GF-D8 (cell line): Measurements from ENCODE around the gene DOCK7.
"Not testable (repeated sequence)": the region's sequence is repeated elsewhere in the genome, so short reads cannot be mapped to it uniquely, and the experiment has no call there.

Experiments
- DNase-seq: peaks from one replicate; lab custom pipeline; 2025; lab: John Stamatoyannopoulos, UW

Gene DOCK7

DNA sequence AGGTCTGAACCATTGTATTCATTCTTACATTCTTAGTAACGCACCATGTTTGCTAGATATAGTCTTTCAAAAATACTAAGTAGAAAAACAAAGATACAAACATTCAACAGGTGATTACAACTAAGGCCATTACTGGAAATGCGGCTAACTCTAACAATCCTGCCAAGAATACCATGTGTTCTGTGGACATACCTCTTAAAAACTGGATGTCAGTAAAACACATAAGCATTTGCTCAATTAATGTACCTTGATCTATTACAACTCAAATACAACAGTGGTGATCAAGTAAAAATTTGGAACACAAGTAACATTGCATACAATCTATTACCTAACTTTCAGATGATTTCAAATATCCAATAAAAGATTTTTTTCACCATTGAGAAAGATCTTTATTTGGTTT, 75.4 kb downstream of the DOCK7 start:
- DNase-seq = no peak

DNA sequence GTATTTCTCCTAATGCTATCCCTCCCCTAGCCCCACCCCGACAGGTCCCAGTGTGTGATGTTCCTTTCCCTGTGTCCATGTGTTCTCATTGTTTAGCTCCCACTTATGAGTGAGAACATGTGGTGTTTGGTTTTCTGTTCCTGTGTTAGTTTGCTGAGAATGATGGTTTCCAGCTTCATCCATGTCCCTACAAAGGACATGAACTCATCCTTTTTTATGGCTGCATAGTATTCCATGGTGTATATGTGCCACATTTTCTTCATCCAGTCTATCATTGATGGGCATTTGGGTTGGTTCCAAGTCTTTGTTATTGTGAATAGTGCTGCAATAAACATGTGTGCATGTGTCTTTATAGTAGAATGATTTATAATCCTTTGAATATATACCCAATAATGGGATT, 77.6 kb downstream of the DOCK7 start:
- DNase-seq = not testable (repeated sequence)

DNA sequence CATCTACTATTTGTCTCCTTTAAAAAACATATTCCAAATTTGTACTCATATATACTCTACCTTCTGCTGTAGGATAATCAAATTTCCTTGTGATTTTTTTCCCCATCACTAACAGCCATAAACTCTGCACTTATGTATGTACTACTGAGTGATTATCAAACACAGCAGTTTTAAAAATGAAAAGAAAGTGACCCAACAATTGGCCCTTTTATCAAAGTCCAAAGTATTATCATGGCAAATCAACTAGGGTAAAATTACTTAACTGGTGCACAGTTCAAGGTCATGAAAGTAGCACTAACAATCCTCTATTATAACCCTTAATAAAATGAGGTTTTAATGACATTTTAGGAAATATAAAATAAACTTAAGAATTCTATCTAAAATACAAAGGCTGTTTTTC, 79.3 kb downstream of the DOCK7 start:
- DNase-seq = no peak

DNA sequence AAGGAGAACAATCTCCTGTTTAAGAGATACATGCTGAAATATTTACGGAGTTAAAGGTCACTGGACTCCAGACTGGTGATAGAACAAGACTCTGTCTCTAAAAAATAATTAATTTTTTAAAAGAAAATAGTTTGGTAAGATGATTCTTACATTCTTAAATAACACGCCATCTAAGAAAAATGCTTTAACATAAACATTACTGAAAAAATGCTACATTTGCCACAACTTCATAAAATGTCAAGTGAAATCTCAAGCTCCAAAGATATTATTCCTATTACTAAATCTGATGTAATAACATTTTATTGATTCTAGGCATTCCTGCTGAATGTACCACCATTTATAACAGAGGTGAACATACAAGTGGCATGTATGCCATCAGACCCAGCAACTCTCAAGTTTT, 86.7 kb downstream of the DOCK7 start:
- DNase-seq = no peak

DNA sequence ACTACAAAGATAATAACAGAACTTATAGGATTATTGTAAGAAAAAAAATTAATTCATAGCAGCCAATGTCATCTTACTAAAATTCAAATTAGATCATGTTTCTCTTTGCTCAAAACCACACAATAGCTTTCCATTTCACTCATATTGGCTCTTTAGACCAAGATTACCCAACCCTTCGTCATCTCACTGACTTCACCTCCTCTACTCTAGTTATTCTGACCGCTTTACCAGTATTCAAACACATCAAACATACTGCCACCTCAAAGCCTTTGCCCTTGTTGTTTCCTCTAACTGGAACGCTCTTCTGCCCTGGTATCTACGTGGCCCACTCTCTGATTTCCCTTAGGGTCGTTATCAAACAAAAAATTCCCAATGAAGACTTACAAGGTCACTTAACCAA, 89.1 kb downstream of the DOCK7 start:
- no peak for DNase-seq

DNA sequence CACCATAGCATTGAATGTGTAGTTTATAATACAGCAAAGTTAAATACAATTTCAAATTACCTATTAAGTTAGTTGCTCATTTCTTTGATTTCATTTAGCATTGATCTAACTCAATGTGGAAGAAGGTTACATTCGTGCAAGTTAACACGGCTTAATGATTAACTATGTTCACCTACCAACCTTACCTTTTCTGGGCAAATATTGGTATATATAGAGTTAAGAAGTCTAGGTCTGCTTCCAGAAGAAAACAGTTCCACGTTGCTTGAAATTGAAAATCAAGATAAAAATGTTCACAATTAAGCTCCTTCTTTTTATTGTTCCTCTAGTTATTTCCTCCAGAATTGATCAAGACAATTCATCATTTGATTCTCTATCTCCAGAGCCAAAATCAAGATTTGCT, 90.9 kb downstream of the DOCK7 start, which contains the start of gene ANGPTL3:
Gene ANGPTL3, plus strand, starts transcription at position 240 of the 400 bp plus-strand sequence. Its CDS starts 47 bp downstream, at position 287.
- DNase-seq = no peak

DNA sequence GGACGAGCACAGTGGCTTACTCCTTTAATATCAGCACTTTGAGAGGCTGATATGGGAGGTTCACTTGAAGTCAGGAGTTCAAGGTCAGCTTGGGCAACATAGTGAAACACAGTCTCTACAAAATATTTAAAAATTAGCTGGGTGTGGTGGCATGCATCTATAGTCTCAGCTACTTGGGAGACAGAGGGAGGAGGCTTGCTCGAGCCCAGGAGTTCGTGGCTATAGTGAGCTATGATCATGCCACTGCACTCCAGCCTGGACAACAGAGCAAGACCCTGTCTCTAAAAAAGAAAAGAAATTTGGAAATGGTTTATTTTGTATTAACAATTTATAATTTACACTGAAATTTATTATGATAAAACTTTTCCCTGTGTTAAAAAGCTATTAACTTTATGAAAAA, 92.5 kb downstream of the DOCK7 start:
- DNase-seq = no peak

DNA sequence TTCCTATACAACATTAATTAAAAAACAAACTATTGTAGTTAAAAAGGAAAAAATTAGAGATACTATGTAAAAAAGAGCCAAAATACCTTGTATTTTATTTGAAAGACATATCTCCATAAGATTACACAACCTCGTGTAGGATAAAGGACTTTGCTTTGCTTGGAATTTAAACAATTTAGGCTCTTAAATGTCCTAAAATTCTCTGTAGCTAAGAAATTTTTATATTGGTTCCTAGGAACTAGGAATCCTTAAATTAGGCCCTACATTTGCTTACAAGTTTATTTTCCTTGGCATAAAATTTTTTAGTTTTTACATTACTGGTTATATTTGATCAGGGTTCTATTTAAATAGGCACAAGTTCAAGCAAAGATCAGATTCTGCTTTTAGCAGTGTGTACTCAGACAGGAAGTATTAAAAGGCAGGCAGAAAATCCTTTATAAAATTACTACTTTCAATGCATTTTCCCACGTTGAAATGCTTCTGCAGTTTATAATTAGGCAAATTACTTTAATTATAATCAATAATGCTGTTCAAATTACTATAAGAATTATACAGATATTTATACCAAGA, 94.3 kb downstream of the DOCK7 start:
- no peak for DNase-seq

DNA sequence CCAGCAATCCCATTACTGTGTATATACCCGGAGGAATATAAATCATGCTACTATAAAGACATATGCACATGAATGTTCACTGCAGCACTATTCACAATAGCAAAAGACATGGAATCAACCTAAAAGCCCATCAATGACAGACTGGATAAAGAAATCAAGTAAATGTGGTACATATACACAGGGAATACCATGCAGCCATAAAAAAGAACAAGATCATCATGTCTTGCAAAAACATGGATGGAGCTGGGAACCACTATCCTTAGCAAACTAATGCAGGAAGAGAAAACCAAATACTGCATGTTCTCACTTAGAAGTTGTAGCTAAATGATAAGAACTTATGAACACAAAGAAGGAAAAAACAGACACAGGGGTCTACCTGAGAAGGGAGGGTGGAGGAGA, 97.2 kb downstream of the DOCK7 start:
- no peak for DNase-seq

DNA sequence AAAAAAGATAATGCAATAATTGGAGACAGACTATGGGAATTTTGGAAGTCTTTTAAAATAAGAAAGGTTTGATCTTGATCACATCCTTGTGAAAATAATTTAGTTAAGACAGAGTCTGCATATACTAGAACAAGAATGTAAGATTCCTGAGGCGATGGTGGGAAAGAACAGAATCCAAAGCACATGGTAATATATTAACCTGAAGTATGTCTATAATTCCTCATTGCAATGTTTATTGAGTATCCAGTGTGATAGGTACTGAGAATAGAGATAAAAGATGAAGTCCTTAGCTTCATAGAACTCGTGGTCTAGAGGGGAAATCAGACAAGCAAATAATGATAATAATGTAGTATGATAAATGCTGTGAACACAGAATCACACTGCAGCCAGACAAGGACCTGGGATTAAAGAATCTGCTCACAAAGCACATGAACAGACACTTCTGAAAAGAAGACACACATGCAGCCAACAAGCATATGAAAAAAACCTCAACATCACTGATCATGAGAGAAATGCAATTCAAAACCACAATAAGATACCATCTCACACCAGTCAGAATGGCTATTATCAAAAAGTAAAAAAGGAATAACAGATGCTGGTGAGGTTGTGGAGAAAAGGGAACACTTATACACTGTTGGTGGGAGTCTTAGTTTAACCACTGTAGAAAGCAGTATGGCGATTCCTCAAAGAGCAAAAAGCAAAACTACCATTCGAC, 97.8 kb downstream of the DOCK7 start:
- no peak for DNase-seq

DNA sequence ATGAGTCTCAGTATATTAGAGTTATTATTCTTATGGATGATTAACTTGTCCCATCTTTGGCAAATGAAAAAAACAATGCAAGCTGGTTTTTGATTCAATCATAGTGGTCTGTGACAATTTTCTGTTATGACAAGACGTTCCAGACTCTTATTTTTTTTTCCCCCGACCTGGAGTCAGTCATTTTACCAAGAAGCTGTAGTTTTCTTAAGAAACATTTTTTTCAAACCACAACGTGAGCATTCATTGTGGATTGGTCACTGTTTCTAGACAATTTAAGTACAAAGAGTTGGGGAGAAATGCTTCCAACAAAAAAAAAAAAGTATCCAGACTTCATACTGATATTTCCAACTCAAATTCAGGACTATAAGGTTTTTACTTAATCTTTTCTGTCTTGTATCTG, 98.9 kb downstream of the DOCK7 start:
- DNase-seq = no peak

DNA sequence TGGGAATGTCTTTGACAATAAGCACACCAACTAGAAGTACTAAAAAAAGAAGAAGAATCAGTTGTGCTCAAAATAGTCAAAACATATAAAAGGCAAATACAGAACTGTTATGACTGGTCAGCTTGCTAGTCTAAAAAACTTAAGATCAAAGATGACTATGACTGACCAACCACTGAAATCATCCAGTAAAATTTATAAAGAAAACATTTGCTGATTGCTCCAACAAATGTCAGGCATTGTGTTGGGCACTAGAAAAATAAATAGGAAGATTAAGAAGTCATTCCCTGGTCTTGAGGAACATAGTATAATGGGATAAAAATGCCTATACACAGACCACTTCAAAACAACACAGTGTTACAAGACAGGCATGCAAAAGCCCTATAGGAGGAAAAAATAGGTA, 100.2 kb downstream of the DOCK7 start:
- no peak for DNase-seq

DNA sequence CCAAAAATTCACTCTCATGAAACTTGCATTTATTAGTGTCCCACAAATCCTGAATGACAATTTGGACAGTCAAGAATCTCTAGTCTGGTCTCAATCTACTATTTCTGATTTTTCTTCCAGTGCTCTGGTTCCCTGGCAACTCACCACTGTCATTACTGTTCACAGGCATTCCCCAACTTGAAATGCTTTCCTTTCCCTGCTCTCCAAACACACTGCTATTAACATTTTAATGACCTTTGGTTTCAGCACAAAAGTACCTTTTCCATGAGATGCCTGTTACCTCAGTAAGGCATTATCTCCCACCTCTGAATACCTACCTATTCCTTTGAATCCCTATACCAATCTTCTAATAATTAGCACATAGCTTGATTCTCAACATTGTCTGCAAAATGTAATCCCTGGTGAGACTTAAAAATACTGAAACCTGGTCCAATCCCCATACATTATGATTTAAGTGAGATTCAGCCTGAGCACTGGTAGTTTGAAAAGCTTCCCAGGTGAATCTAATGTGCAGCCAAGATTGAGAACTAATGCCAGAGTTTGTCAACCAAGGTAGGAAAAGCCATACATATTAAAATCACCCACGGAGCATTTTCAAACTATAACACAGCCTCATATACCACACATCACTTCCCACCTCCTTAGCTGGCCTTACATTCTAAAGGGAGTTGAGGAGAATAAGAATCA, 102.6 kb downstream of the DOCK7 start:
- DNase-seq = no peak

DNA sequence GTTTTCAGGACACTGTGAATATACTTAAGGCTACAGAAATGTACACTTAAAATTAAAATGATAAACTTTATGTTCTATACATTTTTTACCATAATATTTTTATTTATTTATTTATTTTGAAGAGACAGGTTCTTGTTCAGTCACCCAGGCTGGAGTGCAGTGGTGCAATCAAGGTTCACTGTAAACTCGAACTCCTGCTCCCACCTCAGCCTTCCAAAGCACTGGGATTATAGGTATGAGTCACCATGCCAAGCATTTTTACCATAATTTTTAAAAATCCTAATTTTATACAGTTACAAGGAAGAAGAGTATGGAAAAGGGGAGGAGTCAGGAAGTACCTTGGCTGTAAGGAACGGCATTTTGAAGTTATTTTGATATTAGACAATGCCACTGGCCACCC, 114.5 kb downstream of the DOCK7 start:
- no peak for DNase-seq

DNA sequence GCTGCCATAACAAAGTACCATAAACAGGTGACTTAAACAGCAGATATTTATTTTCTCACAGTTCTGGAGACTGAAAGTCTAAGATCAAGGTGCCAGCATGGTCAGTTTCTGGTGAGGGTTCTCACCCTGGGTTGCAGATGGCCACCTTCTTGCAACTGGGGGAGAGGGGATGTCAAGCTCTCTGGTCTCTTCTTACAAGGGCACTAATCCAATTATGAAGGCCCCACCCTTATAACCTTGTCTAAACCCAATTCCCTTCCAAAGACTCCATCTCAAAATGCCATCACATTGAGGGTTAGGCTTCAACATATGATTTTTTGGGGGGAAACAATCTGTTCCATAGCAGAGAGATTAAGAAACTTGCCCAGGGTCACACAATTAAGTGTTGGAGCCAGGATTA, 115.7 kb downstream of the DOCK7 start:
- DNase-seq = no peak

DNA sequence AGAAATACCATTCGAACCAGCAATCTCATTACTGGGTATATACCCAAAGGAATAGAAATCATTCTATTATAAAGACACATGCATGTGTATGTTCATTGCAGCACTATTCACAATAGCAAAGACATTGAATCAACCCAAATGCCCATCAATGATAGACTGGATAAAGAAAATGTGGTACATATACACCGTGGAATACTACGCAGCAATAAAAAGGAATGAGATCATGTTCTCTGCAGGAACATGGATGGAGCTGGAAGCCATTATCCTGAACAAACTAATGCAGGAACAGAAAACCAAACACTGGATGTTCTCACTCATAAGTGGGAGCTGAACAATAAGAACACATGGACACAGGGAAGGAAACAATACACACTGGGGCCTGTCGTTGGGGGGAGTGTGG, 116.7 kb downstream of the DOCK7 start:
- not testable (repeated sequence) for DNase-seq

DNA sequence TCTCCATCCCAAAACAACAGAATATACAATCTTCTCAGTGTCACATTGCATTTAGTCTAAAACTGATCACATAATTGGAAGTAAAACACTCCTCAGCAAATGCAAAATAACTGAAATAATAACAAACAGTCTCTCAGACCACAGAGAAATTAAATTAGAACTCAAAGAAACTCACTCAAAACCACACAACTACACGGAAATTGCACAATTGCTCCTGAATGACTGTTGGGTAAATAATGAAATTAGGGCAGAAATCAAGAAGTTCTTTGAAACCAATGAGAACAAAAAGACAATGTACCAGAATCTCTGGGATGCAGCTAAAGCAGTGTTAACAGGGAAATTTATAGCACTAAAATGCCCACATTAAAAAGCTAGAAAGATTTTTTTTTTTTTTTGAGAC, 120.3 kb downstream of the DOCK7 start:
- peak; percentile 42 for DNase-seq

DNA sequence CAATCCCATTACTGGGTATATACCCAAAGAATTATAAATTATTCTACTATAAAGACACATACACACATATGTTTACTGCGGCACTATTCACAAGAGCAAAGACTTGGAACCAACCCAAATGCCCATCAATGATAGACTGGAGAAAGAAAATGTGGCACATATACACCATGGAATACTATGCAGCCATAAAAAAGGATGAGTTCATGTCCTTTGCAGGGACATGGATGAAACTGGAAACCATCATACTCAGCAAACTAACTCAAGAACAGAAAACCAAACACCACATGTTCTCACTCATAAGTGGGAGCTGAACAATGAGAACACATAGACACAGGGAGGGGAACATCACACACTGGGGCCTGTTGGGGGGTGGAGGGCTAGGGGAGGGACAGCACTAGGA, 121.0 kb downstream of the DOCK7 start:
- not testable (repeated sequence) for DNase-seq

DNA sequence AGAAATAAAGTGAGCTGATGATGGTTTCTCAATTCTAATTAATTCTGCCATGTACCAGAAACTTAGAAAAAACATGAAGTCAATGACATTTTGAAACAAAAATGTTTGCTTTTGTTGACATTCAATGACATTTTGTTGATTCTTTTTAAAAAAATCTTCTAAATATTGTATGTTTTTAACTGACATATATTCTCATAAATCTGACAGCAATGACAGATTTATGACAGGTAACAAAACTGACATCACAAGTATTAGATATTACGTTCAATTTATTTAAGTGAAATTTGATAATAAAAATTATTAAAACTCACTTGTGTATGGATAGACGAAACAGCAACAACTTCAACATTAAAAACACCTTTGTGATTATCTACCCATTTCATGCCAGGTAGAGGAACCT, 126.9 kb downstream of the DOCK7 start:
- no peak for DNase-seq

DNA sequence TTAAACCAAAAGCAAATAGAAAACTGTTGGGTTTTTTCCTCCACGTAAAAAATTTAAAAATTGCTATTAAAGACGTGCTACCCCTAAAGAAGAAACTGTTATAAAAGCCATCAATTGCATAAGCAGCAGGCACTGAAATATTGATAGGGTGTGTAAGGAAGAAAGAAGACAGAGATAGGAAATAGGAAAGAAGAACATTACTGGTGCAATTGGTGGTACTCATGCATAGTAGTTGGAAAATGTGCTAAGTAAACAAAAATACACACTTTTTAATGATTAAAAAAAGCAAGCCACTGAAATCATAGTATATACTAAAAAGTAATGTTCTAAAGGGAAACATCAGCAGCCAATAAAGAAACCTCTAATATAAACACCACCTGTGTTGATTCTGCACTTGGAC, 143.6 kb downstream of the DOCK7 start:
- no peak for DNase-seq

DNA sequence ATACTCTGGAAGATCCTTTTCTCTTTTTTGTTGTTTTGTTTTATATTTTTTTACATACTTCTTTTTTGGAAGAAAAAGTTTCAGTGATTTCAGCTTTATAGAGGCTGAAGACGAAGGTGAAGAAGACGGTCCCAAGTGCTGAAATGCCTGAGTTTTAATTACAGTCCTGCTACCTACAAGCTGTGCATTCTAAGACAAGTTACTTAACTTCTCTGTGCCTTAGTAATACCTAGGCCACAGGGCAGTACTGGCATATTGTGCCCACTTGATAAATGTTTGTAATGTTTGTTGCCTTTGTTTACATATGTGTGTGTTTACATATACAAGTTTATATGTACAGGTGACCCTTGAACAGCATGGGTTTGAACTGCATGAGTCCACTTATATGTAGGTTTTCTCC, 147.1 kb downstream of the DOCK7 start:
- DNase-seq = no peak

DNA sequence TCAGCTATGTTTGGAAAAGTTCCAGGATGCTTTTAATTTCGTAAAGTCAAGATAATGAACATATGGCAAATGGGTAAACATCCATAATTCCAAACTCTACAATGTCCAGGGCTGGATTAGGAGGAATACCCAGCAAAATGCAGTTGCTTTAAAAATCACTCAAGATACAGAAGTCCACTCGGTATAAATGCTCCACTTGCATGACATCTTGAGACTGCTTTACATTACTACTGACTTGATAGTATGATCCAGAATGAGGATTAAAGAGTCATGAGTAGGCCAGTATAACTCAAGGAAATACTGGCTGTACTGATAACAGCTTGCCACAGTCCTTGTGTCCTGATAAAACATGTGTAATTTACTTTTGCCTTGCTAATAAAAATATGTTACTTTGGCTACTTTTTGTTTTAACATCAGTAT, 149.1 kb downstream of the DOCK7 start:
- DNase-seq = no peak

DNA sequence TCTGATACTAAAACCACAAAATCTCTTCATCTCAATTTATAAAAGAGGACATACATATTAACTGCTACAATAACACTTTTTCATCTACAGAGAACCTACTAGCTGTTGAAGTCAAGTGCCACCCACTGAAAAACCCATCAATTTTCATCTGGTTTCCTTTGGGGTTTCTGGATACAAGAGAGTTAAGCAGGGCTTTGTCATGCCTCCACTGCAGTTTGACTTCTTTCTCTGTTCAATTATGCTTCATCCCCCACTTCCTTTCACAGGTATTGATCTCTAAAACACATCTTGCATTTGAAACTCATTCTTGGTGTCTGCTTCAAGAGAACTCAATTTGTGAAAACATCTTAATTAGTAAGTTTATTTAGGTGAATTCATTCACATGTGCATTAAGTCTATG, 151.3 kb downstream of the DOCK7 start:
- no peak for DNase-seq
